Stimulated activated CD8-positive, alpha-beta memory T cell treated with anti-CD3 and anti-CD28 coated beads, Interleukin-7, amount 100 ng/mL, for 4 hours (primary cell): ENCODE measurements around the gene OAS2.

Source experiments
- DNase-seq, 2 donors: peaks; one replicate each; pipeline ENCODE4 v3.0.0-alpha.2; 2020; ENCODE audit warnings: low read depth in 2 of 2

OAS2 gene, protein sequence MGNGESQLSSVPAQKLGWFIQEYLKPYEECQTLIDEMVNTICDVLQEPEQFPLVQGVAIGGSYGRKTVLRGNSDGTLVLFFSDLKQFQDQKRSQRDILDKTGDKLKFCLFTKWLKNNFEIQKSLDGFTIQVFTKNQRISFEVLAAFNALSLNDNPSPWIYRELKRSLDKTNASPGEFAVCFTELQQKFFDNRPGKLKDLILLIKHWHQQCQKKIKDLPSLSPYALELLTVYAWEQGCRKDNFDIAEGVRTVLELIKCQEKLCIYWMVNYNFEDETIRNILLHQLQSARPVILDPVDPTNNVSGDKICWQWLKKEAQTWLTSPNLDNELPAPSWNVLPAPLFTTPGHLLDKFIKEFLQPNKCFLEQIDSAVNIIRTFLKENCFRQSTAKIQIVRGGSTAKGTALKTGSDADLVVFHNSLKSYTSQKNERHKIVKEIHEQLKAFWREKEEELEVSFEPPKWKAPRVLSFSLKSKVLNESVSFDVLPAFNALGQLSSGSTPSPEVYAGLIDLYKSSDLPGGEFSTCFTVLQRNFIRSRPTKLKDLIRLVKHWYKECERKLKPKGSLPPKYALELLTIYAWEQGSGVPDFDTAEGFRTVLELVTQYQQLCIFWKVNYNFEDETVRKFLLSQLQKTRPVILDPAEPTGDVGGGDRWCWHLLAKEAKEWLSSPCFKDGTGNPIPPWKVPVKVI

DNA sequence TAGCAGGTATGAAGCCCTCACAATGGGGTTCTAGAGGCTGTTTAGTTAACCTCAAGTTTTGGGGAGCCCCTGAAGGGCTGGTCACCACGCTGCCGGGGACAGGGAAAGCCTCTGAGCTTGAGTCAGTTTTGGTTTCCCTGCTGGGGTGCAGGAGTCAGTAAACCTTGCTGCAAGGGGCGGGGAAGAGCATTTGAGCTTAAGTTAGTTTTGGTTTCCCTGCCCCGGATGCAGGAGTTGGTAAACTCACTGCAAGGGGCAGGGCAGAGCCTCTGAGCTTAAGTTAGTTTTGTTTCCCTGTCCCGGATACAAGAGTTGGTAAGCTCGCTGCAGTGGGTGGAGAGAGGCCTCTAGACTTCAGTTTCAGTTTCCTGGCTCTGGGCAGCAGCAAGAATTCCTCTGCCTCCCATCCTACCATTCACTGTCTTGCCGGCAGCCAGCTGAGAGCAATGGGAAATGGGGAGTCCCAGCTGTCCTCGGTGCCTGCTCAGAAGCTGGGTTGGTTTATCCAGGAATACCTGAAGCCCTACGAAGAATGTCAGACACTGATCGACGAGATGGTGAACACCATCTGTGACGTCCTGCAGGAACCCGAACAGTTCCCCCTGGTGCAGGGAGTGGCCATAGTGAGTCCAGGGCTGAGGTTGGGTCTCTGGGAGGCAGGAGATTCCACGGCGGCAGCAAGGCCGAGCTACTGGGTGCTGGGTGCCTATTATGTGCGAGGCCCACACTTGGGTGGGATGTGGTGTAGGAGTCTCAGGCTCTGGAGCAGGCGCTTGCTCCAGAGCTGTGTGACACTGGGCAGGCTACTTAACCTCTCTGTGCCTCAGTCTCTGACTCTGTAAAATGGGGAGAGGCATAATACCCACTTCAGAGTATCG, at the start of gene OAS2:
TSS of gene OAS2 (plus strand) at position 357 of the 878 bp plus-strand sequence. CDS start at position 447, 90 bp downstream.
- DNase-seq, result peak; percentile 66 to 76

- no peak for DNase-seq
These were observed 49.3 kb upstream of the OAS2 start for GRCh38 chr12:112928978-112929377.

GRCh38 chr12:112929715-112930114, 48.6 kb upstream of the OAS2 start:
- no peak for DNase-seq

DNA sequence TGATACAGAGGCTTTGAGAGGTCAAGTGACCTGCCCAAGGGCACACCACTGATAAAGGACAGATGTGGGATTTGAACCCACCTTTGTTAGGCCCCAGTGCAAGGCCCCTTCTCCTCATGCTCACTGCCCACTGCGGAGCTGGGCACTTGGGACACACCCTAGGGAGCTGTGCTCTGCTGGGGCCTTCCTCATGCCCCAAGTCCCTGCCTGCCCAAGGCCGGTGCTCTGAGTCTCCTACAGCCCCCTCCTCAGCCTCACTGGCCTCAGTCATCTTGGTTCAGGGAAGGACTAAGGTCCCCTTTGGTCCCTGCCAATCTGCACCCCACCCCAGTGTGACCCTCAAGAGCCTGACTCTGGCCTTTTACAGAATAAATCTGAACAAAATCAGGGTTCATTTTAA, 48.0 kb upstream of the OAS2 start:
- no peak for DNase-seq

GRCh38 chr12:112932485-112933128, 45.7 kb upstream of the OAS2 start:
- no peak for DNase-seq

GRCh38 chr12:112933129-112933505, 45.2 kb upstream of the OAS2 start:
- no peak for DNase-seq

DNA sequence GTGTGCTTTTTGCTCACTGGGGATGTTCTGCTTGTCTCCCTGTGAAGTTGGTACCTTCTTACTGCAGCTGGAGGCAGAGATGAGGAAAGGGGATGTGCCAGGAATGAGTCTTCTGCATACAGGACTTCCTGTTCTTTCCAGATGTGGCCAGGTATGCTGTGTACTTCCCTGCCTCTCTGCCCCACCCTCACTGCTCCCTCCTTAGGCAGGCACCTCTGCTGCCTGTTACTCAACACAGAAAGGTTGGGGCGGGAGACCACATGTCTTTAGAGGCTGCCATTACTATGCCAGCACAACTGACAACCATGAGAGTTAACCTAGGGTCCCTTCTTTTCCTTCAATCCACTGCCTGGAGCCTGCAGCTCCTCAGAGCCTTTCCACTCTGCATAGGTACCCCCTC, 42.1 kb upstream of the OAS2 start:
- DNase-seq, result no peak

- DNase-seq, result no peak
These were observed 41.4 kb upstream of the OAS2 start for GRCh38 chr12:112936927-112937326.

DNA sequence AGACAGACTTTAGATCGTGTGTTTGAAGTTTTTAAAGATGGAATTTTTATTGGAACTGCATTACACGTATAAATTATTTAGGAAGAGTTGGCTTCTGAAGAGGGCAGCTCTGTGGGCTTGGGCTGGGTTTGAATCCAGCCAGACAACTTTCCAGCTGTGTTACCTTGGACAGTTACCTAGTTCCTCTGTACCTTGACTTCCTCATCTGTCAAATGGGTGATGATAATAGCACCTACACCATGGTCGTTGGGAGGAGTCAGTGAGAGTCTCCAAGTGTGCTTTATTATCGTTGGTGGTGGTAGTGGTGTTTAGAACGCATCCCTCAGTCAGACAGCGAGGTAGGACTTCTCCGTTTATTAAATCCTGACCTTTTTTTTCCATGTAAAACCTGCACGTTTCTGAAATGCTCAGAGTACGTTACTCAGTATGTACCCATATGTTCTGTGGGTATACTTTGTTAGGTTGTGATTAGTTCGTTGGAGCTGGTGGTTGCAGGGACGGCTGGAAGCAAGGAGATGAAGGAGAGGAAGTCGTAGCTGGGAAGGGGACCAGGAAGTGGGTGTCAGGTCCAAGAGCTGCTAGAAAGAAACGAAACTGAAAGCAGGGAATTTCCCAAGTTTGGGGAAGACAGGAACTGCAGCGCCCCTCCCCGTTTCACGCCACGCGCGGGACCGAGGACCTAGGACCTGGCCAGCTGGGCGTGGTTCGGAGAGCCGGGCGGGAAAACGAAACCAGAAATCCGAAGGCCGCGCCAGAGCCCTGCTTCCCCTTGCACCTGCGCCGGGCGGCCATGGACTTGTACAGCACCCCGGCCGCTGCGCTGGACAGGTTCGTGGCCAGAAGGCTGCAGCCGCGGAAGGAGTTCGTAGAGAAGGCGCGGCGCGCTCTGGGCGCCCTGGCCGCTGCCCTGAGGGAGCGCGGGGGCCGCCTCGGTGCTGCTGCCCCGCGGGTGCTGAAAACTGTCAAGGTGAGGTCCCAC, 40.3 kb upstream of the OAS2 start, which contains the start of gene OAS3:
TSS of gene OAS3 (plus strand) at position 734 of the 979 bp plus-strand sequence. CDS start at position 791, 57 bp downstream.
- peak; percentile 61 to 70 for DNase-seq

DNA sequence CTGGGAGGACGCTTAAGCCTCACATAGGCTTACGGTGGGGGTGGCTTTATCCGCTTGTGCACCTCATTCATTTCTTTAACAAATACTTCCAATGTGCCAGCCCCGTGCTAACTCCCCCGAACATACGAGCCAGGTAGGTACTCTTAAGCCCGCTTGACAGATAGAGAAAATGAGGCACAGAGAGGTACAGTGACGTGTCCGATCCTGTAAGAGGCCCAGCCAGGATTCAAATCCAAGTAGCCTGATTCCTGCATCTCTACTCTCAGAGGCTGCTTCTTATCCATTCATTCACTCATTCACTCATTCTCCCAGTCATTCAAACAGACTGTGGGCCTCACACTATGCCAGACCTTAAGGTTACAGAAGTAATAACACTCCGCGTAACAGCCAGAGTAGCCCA, 39.6 kb upstream of the OAS2 start:
- no peak for DNase-seq

GRCh38 chr12:112939761-112940381, 38.4 kb upstream of the OAS2 start:
- no peak for DNase-seq

GRCh38 chr12:112941528-112942335, 36.6 kb upstream of the OAS2 start:
- no peak for DNase-seq

GRCh38 chr12:112942572-112942971, 35.7 kb upstream of the OAS2 start:
- no peak for DNase-seq

GRCh38 chr12:112944024-112944690, 34.2 kb upstream of the OAS2 start:
- DNase-seq, result no peak

DNA sequence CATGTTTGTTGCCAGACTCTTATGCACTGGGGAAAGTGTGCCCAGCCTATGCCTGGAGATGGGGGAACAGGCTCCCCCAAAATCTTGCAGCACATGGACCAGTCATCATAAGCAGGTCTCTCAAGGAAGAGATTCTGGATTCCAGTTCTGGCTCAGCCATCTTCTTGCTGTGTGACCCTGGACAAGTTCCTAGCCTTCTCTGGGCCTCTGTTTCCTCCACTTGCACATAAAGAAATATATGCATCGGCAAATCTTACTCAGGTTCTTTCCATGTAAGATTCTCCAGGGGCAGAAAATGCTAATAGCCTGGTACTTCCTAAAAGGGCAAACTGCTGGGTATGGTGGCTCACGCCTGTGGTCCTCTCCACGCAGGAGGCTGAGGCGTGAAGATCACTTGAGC, 32.8 kb upstream of the OAS2 start:
- DNase-seq, result no peak

DNA sequence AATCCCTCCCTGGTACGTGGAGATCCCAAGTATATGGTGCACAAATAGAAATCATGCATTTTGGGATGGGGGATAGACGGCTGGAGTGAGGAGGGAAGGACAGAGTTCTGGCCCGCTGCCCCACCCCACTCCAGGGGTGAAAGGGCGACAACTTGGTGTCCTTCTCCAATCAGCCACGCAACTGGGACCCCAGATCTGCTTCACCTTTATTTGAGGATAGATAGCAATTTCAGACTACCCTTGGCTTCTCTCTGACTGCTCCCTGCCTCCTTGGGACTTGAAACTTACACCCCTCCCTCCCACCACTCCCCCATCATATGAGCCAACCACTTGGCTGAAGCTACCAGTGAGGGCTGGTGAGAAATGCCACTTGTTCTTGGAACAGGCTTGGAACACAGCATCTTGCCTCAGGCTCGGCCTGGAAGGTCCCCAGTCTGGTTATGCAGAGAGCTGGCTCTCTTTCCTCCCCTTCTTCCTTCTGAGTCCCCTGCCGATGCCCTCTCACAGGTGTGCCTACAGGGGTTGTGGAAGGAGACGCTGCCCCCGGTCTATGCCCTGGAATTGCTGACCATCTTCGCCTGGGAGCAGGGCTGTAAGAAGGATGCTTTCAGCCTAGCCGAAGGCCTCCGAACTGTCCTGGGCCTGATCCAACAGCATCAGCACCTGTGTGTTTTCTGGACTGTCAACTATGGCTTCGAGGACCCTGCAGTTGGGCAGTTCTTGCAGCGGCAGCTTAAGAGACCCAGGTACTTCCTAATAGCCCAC, 31.9 kb upstream of the OAS2 start:
- no peak for DNase-seq

DNA sequence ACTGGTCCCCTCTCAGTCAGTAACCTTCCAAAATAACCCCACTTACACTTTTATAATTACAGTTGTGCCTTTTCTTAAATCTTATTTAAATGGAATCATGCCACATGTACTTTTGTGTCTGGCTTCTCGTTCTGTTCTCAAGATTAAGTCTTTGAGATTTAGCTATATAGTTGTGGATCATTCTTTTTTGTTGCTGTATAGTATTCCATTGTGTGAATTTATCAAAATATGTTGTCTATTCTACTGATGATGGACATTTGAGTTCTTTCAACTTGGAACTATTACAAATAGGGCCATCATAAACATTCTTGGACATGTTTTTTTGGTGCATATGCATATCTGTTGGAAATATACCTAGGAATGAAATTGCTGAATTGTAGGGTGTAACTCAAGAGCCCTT, 31.0 kb upstream of the OAS2 start:
- no peak for DNase-seq

GRCh38 chr12:112947761-112948160, 30.6 kb upstream of the OAS2 start:
- DNase-seq, result no peak
